Measurements from ENCODE around the gene SEMA5A.

SEMA5A gene

GRCh38 chr5:9348401-9348996 lies 197.4 kb downstream of the SEMA5A start:
- DNase-seq, result no peak

- DNase-seq, result no peak
These were observed 198.2 kb downstream of the SEMA5A start for GRCh38 chr5:9347541-9348295.

- no peak for DNase-seq
These were observed 198.8 kb downstream of the SEMA5A start for GRCh38 chr5:9347032-9347431.

GRCh38 chr5:9344751-9345240 lies 201.1 kb downstream of the SEMA5A start:
- no peak for DNase-seq

GRCh38 chr5:9343146-9343850 lies 202.6 kb downstream of the SEMA5A start:
- no peak for DNase-seq

- no peak for DNase-seq
These were observed 203.6 kb downstream of the SEMA5A start for GRCh38 chr5:9342161-9342787.

- no peak for DNase-seq
These were observed 205.8 kb downstream of the SEMA5A start for GRCh38 chr5:9340085-9340484.

GRCh38 chr5:9339206-9339818 lies 206.6 kb downstream of the SEMA5A start:
- DNase-seq, result no peak

GRCh38 chr5:9338796-9339195 lies 207.1 kb downstream of the SEMA5A start:
- DNase-seq, result no peak

- DNase-seq, result no peak
These were observed 207.8 kb downstream of the SEMA5A start for GRCh38 chr5:9337928-9338595.

GRCh38 chr5:9335754-9336495 lies 209.9 kb downstream of the SEMA5A start:
- no peak for DNase-seq

- DNase-seq, result no peak
These were observed 210.6 kb downstream of the SEMA5A start for GRCh38 chr5:9335269-9335668.

- DNase-seq, result no peak
These were observed 213.8 kb downstream of the SEMA5A start for GRCh38 chr5:9332026-9332425.

GRCh38 chr5:9331372-9331771 lies 214.5 kb downstream of the SEMA5A start:
- DNase-seq, result no peak

GRCh38 chr5:9329125-9329524 lies 216.8 kb downstream of the SEMA5A start:
- no peak for DNase-seq

- DNase-seq, result no peak
These were observed 220.3 kb downstream of the SEMA5A start for GRCh38 chr5:9325549-9325948.

GRCh38 chr5:9324348-9325077 lies 221.4 kb downstream of the SEMA5A start:
- no peak for DNase-seq

GRCh38 chr5:9320652-9321051 lies 225.2 kb downstream of the SEMA5A start:
- DNase-seq, result no peak

- no peak for DNase-seq
These were observed 227.8 kb downstream of the SEMA5A start for GRCh38 chr5:9318031-9318430.

- no peak for DNase-seq
These were observed 229.1 kb downstream of the SEMA5A start for GRCh38 chr5:9316733-9317132.

- no peak for DNase-seq
These were observed 229.8 kb downstream of the SEMA5A start for GRCh38 chr5:9316041-9316440.

Data from activated effector memory CD4-positive, alpha-beta T cell treated with Interleukin-2 at 50 U/mL for 16 hours (primary cell).